ENCODE measurements around the gene UBL4A. TPM values are rescaled to one million over a fixed set of nuclear protein-coding genes. Genes with fewer than 3 reads are reported as not detected.

UBL4A gene
- total RNA-seq, 4 donors from 2014 or later = 20.6 to 45.9 (median 34.6) TPM

GRCh38 chrX:154470914-154471568 lies 15.4 kb downstream of the UBL4A start:
- TF ChIP-seq CTCF (IDR thresholded peaks at IDR 0.05) (no peak), POLR2A (IDR thresholded peaks at IDR 0.05) (no peak)
- peaks cover 0 to 13% (median 0%) of the 10 kb centered on the region in 3 donors for H3K36me3 ChIP-seq
- H3K4me3 ChIP-seq = no peak overlapping the region
- H3K27ac ChIP-seq = no peak overlapping the region
- no peak for DNase-seq
- H3K27me3 ChIP-seq = no peaks in the 10 kb centered on the region
- no peaks in the 10 kb centered on the region for H3K9me3 ChIP-seq
- no peaks in the 10 kb centered on the region for H3K4me1 ChIP-seq

- no peak overlapping the region for H3K4me3 ChIP-seq
- H3K27ac ChIP-seq = no peak overlapping the region
- H3K36me3 ChIP-seq = peaks cover 0 to 18% (median 0%) of the 10 kb centered on the region in 3 donors
- TF ChIP-seq CTCF (IDR thresholded peaks at IDR 0.05) = no peak
- no peaks in the 10 kb centered on the region for H3K4me1 ChIP-seq
- DNase-seq = no peak
- no peaks in the 10 kb centered on the region for H3K27me3 ChIP-seq
- no peaks in the 10 kb centered on the region for H3K9me3 ChIP-seq
Observed at GRCh38 chrX:154470434-154470833, 16.0 kb downstream of the UBL4A start.

GRCh38 chrX:154469880-154470279 lies 16.5 kb downstream of the UBL4A start:
- H3K9me3 ChIP-seq = no peaks in the 10 kb centered on the region
- peaks cover 0 to 19% (median 0%) of the 10 kb centered on the region in 3 donors for H3K36me3 ChIP-seq
- H3K4me3 ChIP-seq = no peak overlapping the region
- no peaks in the 10 kb centered on the region for H3K27me3 ChIP-seq
- no peaks in the 10 kb centered on the region for H3K4me1 ChIP-seq
- DNase-seq = no peak
- no peak overlapping the region for H3K27ac ChIP-seq
- TF ChIP-seq CTCF (IDR thresholded peaks at IDR 0.05) (no peak), POLR2A (IDR thresholded peaks at IDR 0.05) (no peak)

GRCh38 chrX:154469114-154469513 lies 17.3 kb downstream of the UBL4A start:
- Histone ChIP-seq H3K4me3 (no peak overlapping the region), H3K9me3 (no peaks in the 10 kb centered on the region), H3K4me1 (no peaks in the 10 kb centered on the region), H3K36me3 (peaks cover 0 to 19% (median 0%) of the 10 kb centered on the region in 3 donors), H3K27me3 (no peaks in the 10 kb centered on the region), H3K27ac (no peak overlapping the region)
- TF ChIP-seq CTCF (IDR thresholded peaks at IDR 0.05) = no peak
- no peak for DNase-seq

DNA sequence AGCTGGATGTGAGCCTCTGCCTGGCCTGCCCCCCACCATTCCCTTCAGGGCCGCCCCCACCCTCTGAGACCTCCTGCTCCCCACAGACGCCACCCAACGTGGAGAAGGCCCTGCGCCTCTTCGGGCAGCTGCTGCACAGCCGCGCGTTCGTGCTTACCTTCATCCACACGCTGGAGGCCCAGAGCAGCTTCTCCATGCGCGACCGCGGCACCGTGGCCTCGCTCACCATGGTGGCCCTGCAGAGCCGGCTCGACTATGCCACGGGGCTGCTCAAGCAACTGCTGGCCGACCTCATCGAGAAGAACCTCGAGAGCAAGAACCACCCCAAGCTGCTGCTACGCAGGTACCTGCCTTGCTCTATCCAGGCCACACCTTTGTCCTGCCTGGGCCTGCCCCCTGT lies 18.2 kb downstream of the UBL4A start:
- H3K27me3 ChIP-seq = no peaks in the 10 kb centered on the region
- peaks cover 0 to 19% (median 0%) of the 10 kb centered on the region in 3 donors for H3K36me3 ChIP-seq
- H3K4me3 ChIP-seq = no peak overlapping the region
- H3K9me3 ChIP-seq = no peaks in the 10 kb centered on the region
- DNase-seq = no peak
- TF ChIP-seq CTCF (IDR thresholded peaks at IDR 0.05) = no peak
- no peak for TF ChIP-seq POLR2A (IDR thresholded peaks at IDR 0.05)
- H3K4me1 ChIP-seq = no peaks in the 10 kb centered on the region
- H3K27ac ChIP-seq = no peak overlapping the region

- no peaks in the 10 kb centered on the region for H3K27me3 ChIP-seq
- TF ChIP-seq CTCF (IDR thresholded peaks at IDR 0.05) (no peak), POLR2A (IDR thresholded peaks at IDR 0.05) (no peak)
- peaks cover 0 to 19% (median 0%) of the 10 kb centered on the region in 3 donors for H3K36me3 ChIP-seq
- H3K4me3 ChIP-seq = no peak overlapping the region
- no peak for DNase-seq
- H3K9me3 ChIP-seq = no peaks in the 10 kb centered on the region
- H3K27ac ChIP-seq = no peak overlapping the region
- H3K4me1 ChIP-seq = no peaks in the 10 kb centered on the region
Observed at GRCh38 chrX:154467556-154467955, 18.9 kb downstream of the UBL4A start.

Measured in Peyer's patch (tissue), 4 donors.